IPS-NIHi7 (cell line): ENCODE measurements around the gene TPSD1.
A peak's percentile ranks its signal among the peaks of the same experiment; 100 is the strongest.

Source experiments
- DNase-seq: peaks from one replicate; pipeline ENCODE4 v3.0.0; 2012; ENCODE audit warnings: mixed read lengths; ENCODE audit errors: extremely low spot score

TPSD1 gene

DNA sequence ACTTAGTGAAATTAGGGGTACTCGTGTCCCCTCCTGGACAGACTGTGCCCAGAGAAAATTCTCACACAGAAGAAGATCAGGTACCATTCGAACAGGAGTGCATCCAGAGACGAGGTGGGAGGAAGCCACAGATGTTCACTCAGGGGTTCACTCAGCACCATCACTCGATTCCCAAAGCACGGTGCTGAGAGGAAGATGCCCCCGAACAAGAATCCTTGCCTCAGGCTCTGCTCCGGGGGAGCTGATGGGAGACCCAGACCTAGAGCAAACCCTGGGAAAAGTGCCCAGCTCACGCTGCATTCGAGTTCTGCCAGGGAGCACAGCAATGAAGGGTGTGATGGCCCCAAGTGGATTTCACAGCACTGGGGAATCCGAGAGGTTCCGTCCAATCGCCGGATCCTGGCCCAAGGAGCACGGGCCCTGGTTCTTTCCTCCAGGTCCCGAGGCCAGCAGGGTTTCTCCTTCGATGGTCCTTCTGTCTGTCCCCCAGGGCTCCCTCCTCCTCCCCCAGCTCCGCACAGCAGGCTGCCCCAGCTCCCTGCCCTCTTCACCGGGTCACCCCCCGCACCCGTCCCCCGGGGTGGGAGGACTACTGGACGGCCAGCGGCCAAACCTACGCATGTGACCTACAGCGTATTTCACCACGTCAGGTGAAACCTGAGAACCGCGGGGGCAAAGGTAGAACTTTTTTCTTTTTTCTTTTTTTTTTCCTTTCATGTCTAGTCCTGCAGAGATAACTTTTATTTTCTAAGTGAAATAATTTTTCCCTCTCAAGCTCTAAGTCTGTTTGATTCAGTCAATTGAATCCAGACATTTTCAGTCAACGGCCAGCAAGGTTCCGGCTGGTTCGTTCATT, 43.4 kb downstream of the TPSD1 start:
- no peak for DNase-seq

GRCh38 chr16:1299868-1300203, 44.0 kb downstream of the TPSD1 start:
- DNase-seq, result no peak

DNA sequence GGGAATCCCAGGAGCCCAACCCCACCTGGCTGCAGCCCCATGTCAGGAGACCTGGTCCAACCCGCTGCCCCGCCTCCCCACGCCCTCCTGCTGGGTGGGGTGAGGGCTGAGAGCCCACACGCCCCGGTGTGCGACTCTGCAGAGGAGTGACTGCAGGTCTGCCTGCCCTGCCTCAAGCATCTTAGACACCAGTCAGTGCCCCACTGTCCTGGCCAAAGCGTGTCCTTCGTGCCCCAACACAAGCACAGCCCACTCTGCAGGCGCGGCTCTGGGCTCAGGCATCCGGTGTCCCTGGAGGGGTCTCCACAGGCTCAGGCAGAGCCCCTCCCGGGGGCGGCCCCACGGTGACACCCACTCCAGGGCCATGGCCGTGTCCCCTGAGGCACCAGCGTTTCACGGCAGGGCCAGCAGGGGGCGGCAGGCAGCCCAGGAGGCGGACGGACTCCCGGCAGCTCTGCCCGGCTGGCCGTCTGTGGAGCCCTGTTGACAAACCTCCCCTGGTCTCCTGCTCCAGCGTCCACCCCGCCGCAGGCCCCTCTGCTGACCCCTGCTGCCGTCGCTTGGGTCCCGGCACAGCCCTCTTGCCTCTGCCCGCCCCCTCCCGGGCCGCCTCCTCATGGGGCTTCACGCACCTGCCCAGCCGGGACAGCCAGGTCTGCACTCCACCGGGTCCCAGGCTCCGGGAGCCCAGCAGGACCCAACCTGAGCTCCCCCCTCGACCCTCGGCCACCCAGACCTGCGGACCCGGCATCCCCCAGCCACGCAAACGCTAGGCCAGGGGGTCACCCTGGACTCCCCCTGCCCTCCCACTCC, 45.0 kb downstream of the TPSD1 start:
- DNase-seq, result peak; percentile 89

- no peak for DNase-seq
Observed at GRCh38 chr16:1301562-1301961, 45.7 kb downstream of the TPSD1 start.

- DNase-seq, result no peak
Observed at GRCh38 chr16:1305823-1306222, 50.0 kb downstream of the TPSD1 start.

- DNase-seq, result no peak
Observed at GRCh38 chr16:1306334-1306733, 50.5 kb downstream of the TPSD1 start.

DNA sequence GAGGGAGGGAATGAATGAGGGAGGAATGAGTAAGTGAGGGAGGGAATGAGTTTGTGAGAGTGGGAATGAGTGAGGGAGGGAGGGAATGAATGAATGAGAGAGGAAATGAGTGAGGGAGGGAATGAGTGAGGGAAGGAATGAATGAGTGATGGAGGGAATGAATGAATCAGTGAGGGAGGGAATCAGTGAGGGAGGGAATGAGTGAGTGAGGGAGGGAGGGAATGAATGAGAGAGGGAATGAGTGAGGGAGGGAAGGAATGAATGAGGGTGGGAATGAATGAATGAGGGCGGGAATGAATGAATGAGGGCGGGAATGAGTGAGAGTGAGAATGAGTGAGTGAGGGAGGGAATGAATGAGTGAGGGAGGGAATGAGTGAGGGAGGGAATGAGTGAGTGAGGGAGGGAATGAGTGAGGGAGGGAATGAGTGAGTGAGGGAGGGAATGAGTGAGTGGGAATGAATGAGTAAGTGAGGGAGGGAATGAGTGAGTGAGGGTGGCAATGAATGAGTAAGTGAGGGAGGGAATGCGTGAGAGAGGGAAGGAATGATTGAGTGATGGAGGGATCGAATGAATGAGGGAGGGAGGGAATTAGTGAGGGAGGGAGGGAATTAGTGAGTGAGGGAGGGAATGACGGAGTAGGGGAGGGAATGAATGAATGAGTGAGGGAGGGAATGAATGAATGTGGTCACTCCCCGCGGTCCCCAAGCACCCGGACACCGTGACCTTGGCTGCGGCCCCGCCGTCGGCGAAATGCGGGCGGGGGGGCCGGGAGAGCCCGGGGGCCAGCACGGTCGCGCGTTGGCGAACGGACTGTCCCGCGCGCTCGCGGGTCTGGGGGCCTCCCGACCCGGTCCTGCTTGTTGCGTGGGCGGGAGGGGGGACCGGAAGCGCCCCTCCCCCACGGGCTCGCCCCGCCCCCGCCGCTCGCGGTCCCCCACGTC, 52.4 kb downstream of the TPSD1 start:
- DNase-seq, result no peak
